Coronary artery (tissue), 2 donors: ENCODE measurements around the gene ATP13A4.

Experiments used
- DNase-seq: peaks from one replicate; pipeline ENCODE4 v3.0.0-alpha.2; 2017; ENCODE audit warnings: low spot score
- H3K27ac ChIP-seq, 2 donors: fragments of 200-600 bp; sonication (generic); one replicate each; pipeline ENCODE4 v1.5.1; 2016 to 2019
- H3K4me3 ChIP-seq: fragments of 200-600 bp; sonication (generic); 2 replicates; pipeline ENCODE4 v1.5.1; 2016; ENCODE audit warnings: mild to moderate bottlenecking, moderate library complexity
- CTCF ChIP-seq: fragments of 200-600 bp; sonication (generic); IDR thresholded peaks from one replicate; pipeline ENCODE4 v1.5.1; 2019; ENCODE audit warnings: antibody characterized with exemption

ATP13A4 gene

GRCh38 chr3:193499801-193500485 is 54.8 kb downstream of the ATP13A4 start:
- DNase-seq, result no peak
- no peak for TF ChIP-seq CTCF
- Histone ChIP-seq H3K4me3 (no peak overlapping the region), H3K27ac (no peak overlapping the region)

GRCh38 chr3:193499136-193499770 is 55.4 kb downstream of the ATP13A4 start:
- Histone ChIP-seq H3K27ac (no peak overlapping the region), H3K4me3 (no peak overlapping the region)
- TF ChIP-seq CTCF, result no peak
- DNase-seq, result no peak

GRCh38 chr3:193498215-193498614 is 56.5 kb downstream of the ATP13A4 start:
- Histone ChIP-seq H3K4me3 (no peak overlapping the region), H3K27ac (no peak overlapping the region)
- TF ChIP-seq CTCF, result no peak
- no peak for DNase-seq

- TF ChIP-seq CTCF, result no peak
- Histone ChIP-seq H3K27ac (no peak overlapping the region), H3K4me3 (no peak overlapping the region)
- DNase-seq, result no peak
Observed at GRCh38 chr3:193496658-193497057, 58.0 kb downstream of the ATP13A4 start.

GRCh38 chr3:193491026-193491425 is 63.7 kb downstream of the ATP13A4 start:
- DNase-seq, result no peak
- Histone ChIP-seq H3K27ac (no peak overlapping the region), H3K4me3 (no peak overlapping the region)
- no peak for TF ChIP-seq CTCF

GRCh38 chr3:193490580-193490979 is 64.1 kb downstream of the ATP13A4 start:
- no peak for DNase-seq
- TF ChIP-seq CTCF, result no peak
- no peak overlapping the region for H3K4me3 ChIP-seq
- no peak overlapping the region for H3K27ac ChIP-seq

- Histone ChIP-seq H3K27ac (no peak overlapping the region), H3K4me3 (no peak overlapping the region)
- no peak for DNase-seq
- TF ChIP-seq CTCF, result no peak
Observed at GRCh38 chr3:193489949-193490348, 64.7 kb downstream of the ATP13A4 start.
